UCSD-AML1 (cell line): ENCODE measurements around the gene DDR2.

Experiments used
- DNase-seq: peaks from one replicate; lab custom pipeline; 2025; ENCODE audit not compliant: unreplicated experiment; lab: John Stamatoyannopoulos, UW

The DDR2 gene

GRCh38 chr1:162629077-162629627 lies 3.1 kb upstream of the DDR2 start:
- no peak for DNase-seq

- DNase-seq, result no peak
Measured at GRCh38 chr1:162629651-162630050, 2.6 kb upstream of the DDR2 start.

- DNase-seq, result no peak
Measured at GRCh38 chr1:162631546-162632191, 595 bp upstream of the DDR2 start.

GRCh38 chr1:162632698-162633080 lies 425 bp downstream of the DDR2 start:
- no peak for DNase-seq

- no peak for DNase-seq
Measured at GRCh38 chr1:162633081-162633762, 958 bp downstream of the DDR2 start.

- no peak for DNase-seq
Measured at GRCh38 chr1:162635418-162635817, 3.2 kb downstream of the DDR2 start.

GRCh38 chr1:162639718-162640117 lies 7.5 kb downstream of the DDR2 start:
- DNase-seq, result no peak

- DNase-seq, result no peak
Measured at GRCh38 chr1:162641114-162641513, 8.8 kb downstream of the DDR2 start.

- no peak for DNase-seq
Measured at GRCh38 chr1:162644986-162645314, 12.7 kb downstream of the DDR2 start.

GRCh38 chr1:162645666-162646065 lies 13.4 kb downstream of the DDR2 start:
- no peak for DNase-seq

- no peak for DNase-seq
Measured at GRCh38 chr1:162649583-162649982, 17.3 kb downstream of the DDR2 start.

- DNase-seq, result no peak
Measured at GRCh38 chr1:162654915-162655620, 22.8 kb downstream of the DDR2 start.

GRCh38 chr1:162656266-162656665 lies 24.0 kb downstream of the DDR2 start:
- no peak for DNase-seq

GRCh38 chr1:162660574-162660973 lies 28.3 kb downstream of the DDR2 start:
- no peak for DNase-seq

GRCh38 chr1:162661336-162661735 lies 29.1 kb downstream of the DDR2 start:
- DNase-seq, result no peak

GRCh38 chr1:162662013-162662412 lies 29.7 kb downstream of the DDR2 start:
- DNase-seq, result no peak

GRCh38 chr1:162663086-162663485 lies 30.8 kb downstream of the DDR2 start:
- DNase-seq, result no peak

GRCh38 chr1:162663589-162664106 lies 31.4 kb downstream of the DDR2 start:
- no peak for DNase-seq

GRCh38 chr1:162666006-162666645 lies 33.9 kb downstream of the DDR2 start:
- DNase-seq, result no peak

- DNase-seq, result no peak
Measured at GRCh38 chr1:162667381-162668080, 35.3 kb downstream of the DDR2 start.
